VCaP (cell line): ENCODE measurements around the gene NRP2.

Experiments used
- H3K27ac ChIP-seq: fragments of 450-650 bp; 2 replicates; pipeline ENCODE4 v1.5.1; 2017
- CTCF ChIP-seq: fragments of 450-650 bp; conservative IDR thresholded peaks from 2 replicates; pipeline ENCODE4 v1.5.1; 2017; ENCODE audit warnings: mild to moderate bottlenecking, moderate library complexity

Gene NRP2

GRCh38 chr2:205750797-205751196 lies 68.5 kb downstream of the NRP2 start:
- no peak for TF ChIP-seq CTCF
- H3K27ac ChIP-seq, result no peak overlapping the region

- H3K27ac ChIP-seq, result no peak overlapping the region
- no peak for TF ChIP-seq CTCF
Observed at GRCh38 chr2:205751569-205752031, 69.3 kb downstream of the NRP2 start.

GRCh38 chr2:205752296-205752820 lies 70.1 kb downstream of the NRP2 start:
- H3K27ac ChIP-seq, result no peak overlapping the region

GRCh38 chr2:205752924-205753323 lies 70.6 kb downstream of the NRP2 start:
- TF ChIP-seq CTCF, result no peak
- no peak overlapping the region for H3K27ac ChIP-seq

More at GRCh38 chr2:205752296-205752820, 70.1 kb downstream of the NRP2 start:
- no peak for TF ChIP-seq CTCF

GRCh38 chr2:205754285-205754923 lies 72.1 kb downstream of the NRP2 start:
- peak overlapping the region; percentile 21; the same call in 1 of the 2 replicates for H3K27ac ChIP-seq
- TF ChIP-seq CTCF, result no peak

GRCh38 chr2:205754924-205755321 lies 72.6 kb downstream of the NRP2 start:
- no peak for TF ChIP-seq CTCF
- no peak overlapping the region for H3K27ac ChIP-seq

- H3K27ac ChIP-seq, result no peak overlapping the region
- TF ChIP-seq CTCF, result no peak
Observed at GRCh38 chr2:205755923-205756322, 73.6 kb downstream of the NRP2 start.
